ENCODE results near the gene SMC5. TPM values are rescaled to one million over a fixed set of nuclear protein-coding genes. Genes with fewer than 3 reads are reported as not detected.

SMC5 gene
- total RNA-seq, 2 donors from 2014 or later = 30.0 to 42.5 TPM

- TF ChIP-seq CTCF (conservative IDR thresholded peaks at IDR 0.05) = no peak
- H3K36me3 ChIP-seq (ENCODE audit: control insufficient read depth, insufficient read depth, low read length) = no peaks in the 10 kb centered on the region
- no peak overlapping the region for H3K4me3 Mint-ChIP-seq
- no peaks in the 10 kb centered on the region for H3K27me3 Mint-ChIP-seq (ENCODE audit: insufficient read depth)
- WGBS, 2 experiments (ENCODE audit: insufficient coverage in 1 of 2, insufficient read length in 1 of 2) = 92% methylated on average over 2 of the region's 2 CpGs; no CpG with 5 or more reads in 1 of the 2 experiments
- no peaks in the 10 kb centered on the region for H3K27me3 ChIP-seq (ENCODE audit: control insufficient read depth, insufficient read depth, low read length, poor library complexity, severe bottlenecking)
- DNase-seq = no peak
- no peak overlapping the region for H3K27ac ChIP-seq (ENCODE audit: low read depth, low read length)
- H3K9me3 Mint-ChIP-seq = peaks cover 6% of the 10 kb centered on the region
- H3K27ac Mint-ChIP-seq = no peak overlapping the region
- no peaks in the 10 kb centered on the region for H3K4me1 Mint-ChIP-seq
- no peak overlapping the region for H3K4me3 ChIP-seq (ENCODE audit: low read length)
- H3K36me3 Mint-ChIP-seq (ENCODE audit: low read depth) = peaks cover under 1% of the 10 kb centered on the region
- no peak overlapping the region for H3K9ac ChIP-seq (ENCODE audit: extremely low read depth, low read length, poor library complexity, severe bottlenecking)
- H3K9me3 ChIP-seq (ENCODE audit: control insufficient read depth, low read length) = no peaks in the 10 kb centered on the region
- no peaks in the 10 kb centered on the region for H3K4me1 ChIP-seq (ENCODE audit: control insufficient read depth, insufficient read depth, low read length)
Observed at GRCh38 chr9:70228611-70229010, 30.2 kb upstream of the SMC5 start.

- Mint-ChIP-seq H3K27ac (no peak overlapping the region), H3K36me3 (ENCODE audit: low read depth) (peaks cover 5% of the 10 kb centered on the region), H3K9me3 (peaks cover 10% of the 10 kb centered on the region), H3K27me3 (ENCODE audit: insufficient read depth) (no peaks in the 10 kb centered on the region), H3K4me1 (no peaks in the 10 kb centered on the region), H3K4me3 (no peak overlapping the region)
- H3K27ac ChIP-seq (ENCODE audit: low read depth, low read length) = no peak overlapping the region
- H3K27me3 ChIP-seq (ENCODE audit: control insufficient read depth, insufficient read depth, low read length, poor library complexity, severe bottlenecking) = no peaks in the 10 kb centered on the region
- no peak for TF ChIP-seq CTCF (conservative IDR thresholded peaks at IDR 0.05)
- H3K9ac ChIP-seq (ENCODE audit: extremely low read depth, low read length, poor library complexity, severe bottlenecking) = no peak overlapping the region
- WGBS, 2 experiments (ENCODE audit: insufficient coverage in 1 of 2, insufficient read length in 1 of 2) = 91 to 100% methylated on average over 1 to 4 of the region's 4 CpGs
- H3K4me1 ChIP-seq (ENCODE audit: control insufficient read depth, insufficient read depth, low read length) = no peaks in the 10 kb centered on the region
- no peak for DNase-seq
- H3K36me3 ChIP-seq (ENCODE audit: control insufficient read depth, insufficient read depth, low read length) = no peaks in the 10 kb centered on the region
- no peaks in the 10 kb centered on the region for H3K9me3 ChIP-seq (ENCODE audit: control insufficient read depth, low read length)
- no peak overlapping the region for H3K4me3 ChIP-seq (ENCODE audit: low read length)
Observed at GRCh38 chr9:70229026-70229425, 29.8 kb upstream of the SMC5 start.

GRCh38 chr9:70229579-70229978 is 29.2 kb upstream of the SMC5 start:
- no peak overlapping the region for H3K9ac ChIP-seq (ENCODE audit: extremely low read depth, low read length, poor library complexity, severe bottlenecking)
- H3K27ac ChIP-seq (ENCODE audit: low read depth, low read length) = no peak overlapping the region
- Mint-ChIP-seq H3K9me3 (peaks cover 13% of the 10 kb centered on the region), H3K4me3 (no peak overlapping the region), H3K4me1 (no peaks in the 10 kb centered on the region), H3K27me3 (ENCODE audit: insufficient read depth) (no peaks in the 10 kb centered on the region), H3K27ac (no peak overlapping the region), H3K36me3 (ENCODE audit: low read depth) (peaks cover 6% of the 10 kb centered on the region)
- no peak overlapping the region for H3K4me3 ChIP-seq (ENCODE audit: low read length)
- peak; percentile 69 for TF ChIP-seq CTCF (conservative IDR thresholded peaks at IDR 0.05)
- H3K9me3 ChIP-seq (ENCODE audit: control insufficient read depth, low read length) = no peaks in the 10 kb centered on the region
- WGBS, 2 experiments (ENCODE audit: insufficient coverage in 1 of 2, insufficient read length in 1 of 2) = 35% methylated on average over 3 of the region's 3 CpGs; no CpG with 5 or more reads in 1 of the 2 experiments
- H3K4me1 ChIP-seq (ENCODE audit: control insufficient read depth, insufficient read depth, low read length) = no peaks in the 10 kb centered on the region
- no peaks in the 10 kb centered on the region for H3K27me3 ChIP-seq (ENCODE audit: control insufficient read depth, insufficient read depth, low read length, poor library complexity, severe bottlenecking)
- no peaks in the 10 kb centered on the region for H3K36me3 ChIP-seq (ENCODE audit: control insufficient read depth, insufficient read depth, low read length)
- DNase-seq = no peak

All from endodermal cell (in vitro differentiated cells).